HG02759 (cell line): Measurements from ENCODE around the gene PTPN3.
A peak's percentile ranks its signal among the peaks of the same experiment; 100 is the strongest.

ENCODE experiments used
- ATAC-seq: cut with Tn5 transposase; IDR thresholded peaks from one replicate; pipeline ENCODE4 v1.9.1; 2021; ENCODE audit warnings: mild to moderate bottlenecking, moderate library complexity; ENCODE audit not compliant: unreplicated experiment

Gene PTPN3

GRCh38 chr9:109454601-109455155, 43.4 kb downstream of the PTPN3 start:
- ATAC-seq, result no peak

- no peak for ATAC-seq
Observed at GRCh38 chr9:109454041-109454440, 44.1 kb downstream of the PTPN3 start.

GRCh38 chr9:109453210-109453842, 44.8 kb downstream of the PTPN3 start:
- ATAC-seq, result no peak

- no peak for ATAC-seq
Observed at GRCh38 chr9:109452761-109453160, 45.3 kb downstream of the PTPN3 start.

- ATAC-seq, result no peak
Observed at GRCh38 chr9:109451311-109452025, 46.6 kb downstream of the PTPN3 start.

DNA sequence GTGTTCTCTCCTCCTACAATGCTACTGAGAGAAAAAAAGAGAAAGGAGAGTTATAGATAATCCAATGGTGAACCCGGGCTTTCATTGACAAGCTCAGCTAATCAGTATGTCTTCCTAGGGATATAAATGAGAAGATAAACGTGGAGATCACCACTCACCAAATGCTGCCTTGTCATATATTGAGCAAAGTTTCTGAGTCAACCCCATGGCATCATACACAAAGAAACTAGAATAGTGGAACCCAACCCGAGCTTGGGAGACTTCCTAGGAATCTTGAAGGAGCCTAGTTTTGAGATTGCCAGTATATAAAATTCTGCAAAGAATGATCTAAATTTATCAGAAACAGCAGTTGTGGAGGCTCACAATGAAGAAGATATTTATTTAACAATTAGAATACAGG, 47.8 kb downstream of the PTPN3 start:
- no peak for ATAC-seq

DNA sequence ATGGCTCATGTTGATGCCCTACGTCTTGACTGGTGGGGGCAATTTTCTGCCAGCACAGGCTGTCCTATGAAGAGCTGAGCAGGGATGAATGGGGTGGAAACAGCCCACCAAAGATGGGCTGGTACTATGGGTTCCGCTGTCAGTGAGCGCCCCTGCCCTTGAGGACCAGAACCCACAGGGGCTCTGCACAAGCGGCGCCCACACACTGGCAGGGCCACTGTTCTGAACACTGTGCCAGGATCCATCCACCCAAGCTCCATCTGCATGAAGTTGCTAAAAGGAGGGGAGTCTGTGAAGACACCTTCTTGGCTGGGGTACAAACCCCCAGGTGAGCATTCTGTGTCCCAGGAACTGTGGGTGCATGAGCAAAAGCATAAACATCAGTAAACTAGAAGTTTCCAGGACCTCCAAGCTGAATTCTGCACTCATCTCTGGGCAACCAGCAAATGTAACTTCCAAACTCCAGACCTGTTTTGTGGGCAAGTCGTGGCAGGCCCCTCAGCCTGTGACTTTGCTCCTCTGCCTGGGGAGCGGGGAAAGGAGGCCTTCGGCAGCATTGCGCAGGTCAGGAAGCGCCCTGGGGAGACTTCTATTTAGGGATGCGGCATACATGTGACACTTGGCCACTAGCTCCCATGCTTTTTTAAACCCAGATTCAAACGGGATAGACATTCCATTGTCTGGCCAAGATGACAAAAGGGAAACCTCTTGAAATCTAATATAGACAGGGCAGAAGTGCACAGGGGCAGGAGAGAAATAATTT, 48.9 kb downstream of the PTPN3 start:
- ATAC-seq, result no peak

DNA sequence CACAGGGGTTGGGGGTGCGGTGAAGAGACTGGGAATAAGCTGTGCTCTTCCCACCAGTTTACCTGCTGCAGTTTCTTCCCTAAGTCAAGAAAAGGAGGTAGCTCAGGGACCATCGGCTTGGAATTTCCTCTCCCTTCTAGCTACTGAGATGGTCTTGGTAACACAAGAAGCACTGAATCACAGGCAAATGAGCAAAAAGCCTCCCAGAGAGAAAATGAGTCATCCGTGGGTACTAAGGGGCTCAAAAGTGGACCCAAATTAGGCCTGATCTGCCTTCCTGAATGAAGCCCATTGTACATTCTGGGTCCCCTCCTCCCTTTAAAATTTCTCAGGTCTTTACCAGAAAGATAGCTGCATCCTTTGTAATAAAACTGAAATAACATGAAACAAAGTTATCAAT, 49.9 kb downstream of the PTPN3 start:
- ATAC-seq, result no peak

DNA sequence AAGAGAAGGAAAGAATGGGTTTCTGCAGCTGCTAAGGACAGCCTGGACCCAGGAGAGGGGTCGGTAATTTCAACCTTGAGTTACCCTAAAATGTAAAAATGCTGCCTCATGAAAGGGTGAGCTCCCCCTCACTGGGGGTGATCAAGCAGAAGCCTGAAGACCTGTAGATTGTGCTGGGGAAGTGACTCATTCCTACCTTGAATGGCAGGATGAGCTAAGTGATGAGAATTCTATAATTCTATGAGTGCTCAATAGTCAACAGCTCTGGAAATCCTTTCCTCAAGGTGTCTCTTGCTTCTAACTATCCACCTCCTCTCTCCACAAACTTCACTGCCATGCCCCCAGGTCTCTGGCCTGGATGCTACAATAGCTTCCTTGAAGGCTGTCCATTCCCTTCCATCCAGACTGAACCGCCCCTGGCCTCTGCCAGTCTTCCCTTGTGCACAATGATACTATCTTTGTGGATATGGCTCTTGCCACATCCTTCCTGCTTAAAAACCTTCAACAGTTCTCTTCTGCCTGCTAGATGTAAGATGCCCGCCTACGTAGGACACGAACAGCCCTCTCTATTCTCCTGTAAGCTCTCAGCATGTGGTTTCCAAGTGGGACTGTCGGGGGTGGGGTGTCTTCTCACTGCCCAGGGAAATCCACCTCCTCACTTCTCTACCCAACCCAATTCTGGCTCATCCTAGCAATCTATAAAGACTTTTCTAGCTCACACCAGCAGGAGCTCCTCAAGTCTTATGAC, 50.6 kb downstream of the PTPN3 start:
- ATAC-seq, result no peak

DNA sequence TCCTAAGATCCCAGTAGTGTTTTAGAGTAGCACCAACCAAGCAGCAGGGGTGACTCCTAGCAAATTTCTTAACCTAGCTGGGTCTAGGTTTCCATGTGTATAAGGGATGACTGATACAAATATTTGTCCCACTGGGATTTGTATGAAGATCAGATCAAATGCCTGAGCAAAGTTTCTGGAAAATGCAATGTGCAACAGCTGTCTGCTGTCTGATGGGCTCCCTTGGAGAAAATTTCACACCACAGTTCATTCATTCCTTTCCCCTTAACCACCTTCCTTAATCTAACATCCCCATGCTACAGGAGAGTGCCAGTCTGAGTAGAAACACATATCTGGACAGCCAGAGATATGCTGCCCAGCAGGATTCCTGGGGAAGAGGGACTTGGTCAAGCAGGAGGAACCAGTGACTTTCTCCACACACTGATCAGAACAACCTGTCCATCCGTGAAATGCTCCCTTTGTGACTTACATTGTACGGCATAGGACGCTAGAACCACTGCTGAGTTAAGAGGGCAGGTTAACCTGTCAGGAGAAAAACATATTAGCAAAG, 53.3 kb downstream of the PTPN3 start:
- no peak for ATAC-seq

- ATAC-seq, result no peak
Observed at GRCh38 chr9:109442716-109443115, 55.4 kb downstream of the PTPN3 start.

DNA sequence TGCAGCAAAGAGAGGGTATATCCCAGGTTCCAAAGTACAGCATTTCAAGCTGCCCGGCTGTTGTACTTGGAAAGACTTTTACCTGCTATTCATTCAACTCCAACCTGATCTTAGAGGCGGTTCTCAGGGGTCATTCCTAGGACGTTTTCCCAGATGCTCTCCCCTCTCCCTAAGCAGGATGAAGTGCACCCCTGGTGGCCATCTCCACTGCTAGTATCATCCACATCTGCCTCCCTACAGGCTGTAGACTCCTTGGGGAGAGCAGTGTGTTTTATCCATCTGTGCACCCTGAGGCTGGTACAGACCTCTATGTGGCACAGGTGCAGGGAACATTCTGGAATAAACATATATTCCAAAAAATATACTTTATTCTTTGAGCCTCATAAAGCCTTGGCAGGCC, 56.8 kb downstream of the PTPN3 start:
- no peak for ATAC-seq

- ATAC-seq, result peak; percentile 93
Observed at GRCh38 chr9:109440797-109441287, 57.3 kb downstream of the PTPN3 start.

- ATAC-seq, result peak; percentile 33
Observed at GRCh38 chr9:109440117-109440515, 58.0 kb downstream of the PTPN3 start.

GRCh38 chr9:109439378-109440116, 58.6 kb downstream of the PTPN3 start:
- ATAC-seq, result no peak

- no peak for ATAC-seq
Observed at GRCh38 chr9:109437286-109437685, 60.8 kb downstream of the PTPN3 start.

DNA sequence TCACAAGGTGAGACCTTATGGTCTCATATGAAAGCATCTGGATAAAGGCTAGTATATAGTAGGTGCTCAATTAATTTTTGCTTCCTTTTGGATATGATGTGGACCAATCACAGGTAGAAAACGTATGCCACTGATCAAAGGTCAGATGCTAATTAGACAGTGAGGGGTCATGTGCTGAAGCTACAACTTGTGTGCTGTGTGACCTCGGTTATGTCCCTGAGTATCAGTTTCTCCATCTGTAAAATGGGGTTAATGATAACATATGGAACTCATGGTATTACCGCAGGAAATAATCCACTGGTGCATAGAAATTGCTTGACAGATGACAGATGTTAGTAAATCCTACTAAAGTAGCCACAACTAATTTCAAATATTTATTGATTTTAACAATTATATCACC, 62.0 kb downstream of the PTPN3 start:
- ATAC-seq, result no peak

DNA sequence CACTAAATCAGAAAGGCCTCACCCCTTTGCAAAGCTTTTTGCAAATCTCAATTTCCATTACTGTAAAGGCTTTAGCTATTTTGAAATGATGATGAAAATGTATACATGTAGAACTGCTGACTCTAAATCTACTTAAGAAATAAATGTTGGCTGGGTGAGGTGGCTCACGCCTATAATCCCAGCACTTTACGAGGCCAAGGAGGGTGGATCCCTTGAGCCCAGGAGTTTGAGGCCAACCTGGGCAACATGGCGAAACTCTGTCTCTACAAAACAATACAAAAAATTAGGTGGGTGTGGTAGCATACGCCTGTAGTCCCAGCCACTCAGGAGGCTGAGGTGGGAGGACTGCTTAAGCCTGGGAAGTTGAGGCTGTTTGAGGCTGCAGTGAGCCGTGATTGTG, 64.6 kb downstream of the PTPN3 start:
- ATAC-seq, result no peak

DNA sequence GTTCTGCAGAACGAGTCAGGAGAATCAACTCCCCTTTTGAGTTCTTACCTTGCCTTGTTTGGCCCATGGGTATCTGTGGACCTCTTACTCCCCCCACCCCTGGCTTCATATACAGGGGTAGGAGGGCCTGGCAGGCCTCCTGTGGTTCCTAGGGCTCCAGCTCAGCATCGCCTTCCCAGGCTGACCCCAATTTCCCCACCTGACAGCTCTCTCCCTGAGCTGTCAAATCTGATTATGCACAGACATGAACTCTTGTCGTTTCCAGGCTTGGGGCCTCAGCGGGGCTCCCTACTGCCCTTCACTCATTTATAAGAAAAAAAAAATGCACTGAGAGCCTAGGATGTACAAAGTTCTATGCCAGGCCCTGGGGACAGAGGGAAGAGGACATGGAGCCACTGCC, 67.9 kb downstream of the PTPN3 start:
- ATAC-seq, result no peak

- ATAC-seq, result no peak
Observed at GRCh38 chr9:109428854-109429253, 69.3 kb downstream of the PTPN3 start.
